ENCODE data around the gene NPAS1.
A peak's percentile ranks its signal among the peaks of the same experiment; 100 is the strongest.
"Not testable (repeated sequence)": the region's sequence is repeated elsewhere in the genome, so short reads cannot be mapped to it uniquely, and the experiment has no call there.

Gene NPAS1

GRCh38 chr19:46990991-46991676, 28.5 kb upstream of the NPAS1 start:
- peak; percentile 22 to 74 (median 47) for DNase-seq

GRCh38 chr19:46992699-46993535, 26.7 kb upstream of the NPAS1 start:
- no peak for DNase-seq

GRCh38 chr19:46993622-46994021, 26.0 kb upstream of the NPAS1 start:
- no peak for DNase-seq

- DNase-seq: no peak
These were observed 25.4 kb upstream of the NPAS1 start for GRCh38 chr19:46994141-46994686.

- DNase-seq: no peak
These were observed 24.1 kb upstream of the NPAS1 start for GRCh38 chr19:46995492-46995891.

- DNase-seq: no peak
These were observed 21.1 kb upstream of the NPAS1 start for GRCh38 chr19:46998445-46999125.

GRCh38 chr19:46999377-46999776, 20.3 kb upstream of the NPAS1 start:
- no peak for DNase-seq

GRCh38 chr19:46999878-47000277, 19.8 kb upstream of the NPAS1 start:
- no peak for DNase-seq

- DNase-seq: no peak
These were observed 19.3 kb upstream of the NPAS1 start for GRCh38 chr19:47000373-47000772.

GRCh38 chr19:47001584-47001983, 18.1 kb upstream of the NPAS1 start:
- DNase-seq: no peak

GRCh38 chr19:47002106-47002766, 17.4 kb upstream of the NPAS1 start:
- DNase-seq: no peak

- no peak for DNase-seq
These were observed 16.6 kb upstream of the NPAS1 start for GRCh38 chr19:47002853-47003610.

- no peak for DNase-seq
These were observed 15.8 kb upstream of the NPAS1 start for GRCh38 chr19:47003611-47004465.

- DNase-seq: no peak
These were observed 14.4 kb upstream of the NPAS1 start for GRCh38 chr19:47005164-47005641.

- DNase-seq: peak in 1 of 5 experiments; percentile 63
These were observed 13.8 kb upstream of the NPAS1 start for GRCh38 chr19:47005873-47006272.

- DNase-seq: no peak
These were observed 13.1 kb upstream of the NPAS1 start for GRCh38 chr19:47006496-47006895.

GRCh38 chr19:47010549-47010948, 9.1 kb upstream of the NPAS1 start:
- not testable (repeated sequence) for DNase-seq

- no peak for DNase-seq
These were observed 7.0 kb upstream of the NPAS1 start for GRCh38 chr19:47012617-47013016.

- peak; percentile 21 to 52 (median 45) for DNase-seq
These were observed 6.6 kb upstream of the NPAS1 start for GRCh38 chr19:47013041-47013517.

GRCh38 chr19:47018923-47019322, 714 bp upstream of the NPAS1 start:
- no peak for DNase-seq
